Measurements from ENCODE around the gene DDX10.
"Not testable (repeated sequence)": the region's sequence is repeated elsewhere in the genome, so short reads cannot be mapped to it uniquely, and the experiment has no call there.

Gene DDX10

DNA sequence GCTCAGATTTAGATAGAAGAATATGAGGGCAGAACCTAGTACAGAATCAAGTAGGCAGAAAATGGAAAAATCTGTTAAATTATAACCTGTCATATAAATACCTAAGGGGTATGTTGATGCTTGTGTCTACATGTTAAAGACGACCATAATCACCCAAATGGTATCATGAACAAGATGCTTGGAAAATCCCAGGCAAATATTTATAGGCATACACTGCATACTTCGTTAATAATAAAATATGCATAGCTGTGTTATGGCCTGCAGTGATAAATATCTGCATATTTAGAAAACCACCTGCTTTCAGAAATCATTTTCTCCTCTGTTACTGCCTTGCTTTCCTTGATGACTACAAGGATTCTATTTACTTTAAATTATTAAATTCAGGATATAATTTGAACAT is 18.9 kb upstream of the DDX10 start:
- H3K27ac ChIP-seq = no peak overlapping the region
- intact Hi-C loops (cut with DNase I; ENCODE audit: low total_unique reads) = no loop called here
- H3K4me3 ChIP-seq = no peak overlapping the region
- H3K27me3 ChIP-seq = no peaks in the 10 kb centered on the region
- DNase-seq = no peak
- no peak for TF ChIP-seq CTCF (IDR thresholded peaks at IDR 0.05)
- no peaks in the 10 kb centered on the region for H3K36me3 ChIP-seq
- no peaks in the 10 kb centered on the region for H3K9me3 ChIP-seq
- H3K4me1 ChIP-seq = peaks cover 0 to 12% (median 7%) of the 10 kb centered on the region in 4 donors

GRCh38 chr11:108647387-108647700 is 17.5 kb upstream of the DDX10 start:
- intact Hi-C loops (cut with DNase I; ENCODE audit: low total_unique reads) = no loop called here
- no peak overlapping the region for H3K4me3 ChIP-seq
- H3K9me3 ChIP-seq = no peaks in the 10 kb centered on the region
- H3K27ac ChIP-seq = no peak overlapping the region
- H3K4me1 ChIP-seq = peaks cover 0 to 12% (median 7%) of the 10 kb centered on the region in 4 donors
- no peak for DNase-seq
- H3K36me3 ChIP-seq = no peaks in the 10 kb centered on the region
- TF ChIP-seq CTCF (IDR thresholded peaks at IDR 0.05) = no peak
- no peaks in the 10 kb centered on the region for H3K27me3 ChIP-seq

DNA sequence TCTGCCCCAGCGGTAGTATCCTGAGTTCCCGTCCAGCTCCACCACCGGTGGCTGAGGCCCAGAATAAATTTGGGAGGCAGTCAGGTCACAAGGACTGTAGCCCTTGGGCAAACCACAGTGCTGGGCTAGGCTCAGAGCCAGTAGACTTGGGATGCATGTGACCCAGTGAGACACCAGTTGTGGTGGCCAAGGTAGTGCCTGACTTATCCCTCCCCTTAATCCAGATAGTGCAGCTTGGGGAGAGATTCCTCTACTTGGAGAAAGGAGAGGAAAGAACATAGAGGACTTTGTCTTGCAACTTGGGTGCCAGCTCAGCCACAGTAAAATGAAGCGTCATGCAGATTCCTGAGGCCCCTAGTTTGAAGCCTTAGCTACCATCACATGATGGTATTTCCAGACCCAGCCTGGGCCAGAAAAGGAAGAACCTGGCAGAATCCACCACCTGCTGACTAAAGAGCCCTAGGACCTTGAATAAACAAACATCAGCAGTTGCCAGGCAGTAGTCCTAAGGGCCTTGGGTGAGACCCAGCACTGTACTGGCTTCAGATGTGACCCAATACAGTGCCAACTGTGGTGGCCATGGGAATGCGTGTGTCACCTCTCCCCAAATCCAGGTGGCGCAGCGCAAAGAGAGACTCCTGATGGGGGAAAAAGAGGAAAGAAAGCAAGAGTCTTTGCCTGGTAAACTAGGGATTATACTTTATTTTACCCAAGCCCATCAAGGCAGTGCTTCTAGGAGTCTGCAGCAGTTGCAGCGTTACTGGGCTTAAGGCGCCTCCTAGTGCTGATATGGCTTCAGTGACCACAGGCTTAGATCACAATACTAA is 17.0 kb upstream of the DDX10 start:
- Histone ChIP-seq H3K27me3 (no peaks in the 10 kb centered on the region), H3K9me3 (no peaks in the 10 kb centered on the region), H3K4me3 (no peak overlapping the region), H3K36me3 (no peaks in the 10 kb centered on the region), H3K4me1 (peaks cover 0 to 12% (median 7%) of the 10 kb centered on the region in 4 donors), H3K27ac (peak overlapping the region in 1 of 2 donors; percentile 38)
- peak; percentile 62 to 85 for DNase-seq
- intact Hi-C loops (cut with DNase I; ENCODE audit: low total_unique reads) = no loop called here
- TF ChIP-seq CTCF (IDR thresholded peaks at IDR 0.05) = peak; percentile 55 to 62

DNA sequence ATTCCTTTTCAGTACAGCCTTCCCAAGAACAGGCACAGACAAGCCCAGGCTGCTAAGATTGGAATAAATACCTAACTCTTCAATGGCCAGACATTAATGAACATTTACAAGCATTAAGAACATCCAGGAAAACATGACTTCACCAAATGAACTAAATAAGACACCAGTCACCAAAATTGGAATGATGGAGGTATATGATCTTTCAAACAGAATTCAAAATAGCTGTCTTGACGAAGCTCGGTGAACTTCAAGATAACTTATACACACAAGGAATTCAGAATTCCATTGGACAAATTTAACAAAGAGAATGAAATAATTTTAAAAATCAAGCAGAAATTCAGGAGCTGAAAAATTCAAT is 16.4 kb upstream of the DDX10 start:
- DNase-seq = no peak
- H3K4me1 ChIP-seq = peaks cover 0 to 12% (median 7%) of the 10 kb centered on the region in 4 donors
- no peak overlapping the region for H3K4me3 ChIP-seq
- no peaks in the 10 kb centered on the region for H3K27me3 ChIP-seq
- H3K9me3 ChIP-seq = no peaks in the 10 kb centered on the region
- no peaks in the 10 kb centered on the region for H3K36me3 ChIP-seq
- intact Hi-C loops (cut with DNase I; ENCODE audit: low total_unique reads) = no loop called here
- peak overlapping the region in 1 of 2 donors; percentile 38 for H3K27ac ChIP-seq
- TF ChIP-seq CTCF (IDR thresholded peaks at IDR 0.05) = no peak

DNA sequence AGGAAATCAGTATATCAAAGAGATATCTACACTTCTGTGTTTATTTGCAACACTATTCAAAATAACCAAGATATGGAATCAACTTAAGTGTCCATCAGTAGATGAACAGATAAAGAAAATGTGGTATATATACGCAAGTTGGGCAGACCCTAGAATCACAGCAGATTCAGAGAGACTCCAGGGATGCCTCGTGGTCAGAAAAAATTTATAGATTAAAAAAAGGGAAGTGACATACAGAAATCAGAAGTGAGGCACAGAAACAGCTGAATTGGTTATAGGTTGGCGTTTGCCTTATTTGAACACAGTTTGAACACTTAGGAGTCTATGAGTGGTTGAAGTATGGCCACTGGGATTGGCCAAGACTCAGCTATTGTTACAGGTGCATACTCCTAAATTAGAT is 10.8 kb upstream of the DDX10 start:
- H3K9me3 ChIP-seq; H3K36me3 ChIP-seq; H3K27ac ChIP-seq; H3K27me3 ChIP-seq; H3K4me3 ChIP-seq; intact Hi-C loops (cut with DNase I; ENCODE audit: low total_unique reads); H3K4me1 ChIP-seq; DNase-seq: not testable (repeated sequence)

DNA sequence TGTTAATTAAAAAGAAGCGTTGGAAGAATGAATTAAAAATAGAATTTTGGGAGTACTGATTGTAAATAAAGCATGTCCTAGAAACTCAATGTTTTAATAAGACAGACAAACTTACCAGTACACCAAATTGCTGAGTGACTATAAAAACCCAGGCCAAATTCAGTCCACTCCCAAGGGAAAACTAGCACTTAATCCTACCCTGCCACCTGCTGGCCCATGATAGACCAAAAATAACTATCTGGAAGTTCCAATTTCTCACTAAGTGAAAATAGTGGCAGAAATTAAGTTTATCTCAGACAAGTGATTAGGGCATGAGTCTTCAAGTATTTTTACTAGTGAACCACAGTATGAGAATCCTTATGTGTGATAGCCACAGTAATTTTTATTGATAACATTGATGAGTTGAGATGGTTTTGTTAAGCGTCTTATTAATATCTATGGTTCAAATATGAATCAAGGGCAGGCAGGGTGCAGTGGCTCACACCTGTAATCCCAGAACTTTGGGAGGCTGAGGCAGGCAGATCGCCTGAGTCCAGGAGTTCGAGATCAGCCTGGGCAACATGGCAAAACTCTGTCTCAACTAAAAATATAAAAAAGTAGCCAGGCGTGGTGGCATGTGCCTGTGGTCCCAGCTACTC is 9.8 kb upstream of the DDX10 start:
- no peak overlapping the region for H3K27ac ChIP-seq
- TF ChIP-seq CTCF (IDR thresholded peaks at IDR 0.05) = peak; percentile 33 to 37
- DNase-seq = no peak
- H3K27me3 ChIP-seq = no peaks in the 10 kb centered on the region
- no peaks in the 10 kb centered on the region for H3K4me1 ChIP-seq
- no peak overlapping the region for H3K4me3 ChIP-seq
- no peaks in the 10 kb centered on the region for H3K9me3 ChIP-seq
- no peaks in the 10 kb centered on the region for H3K36me3 ChIP-seq
- intact Hi-C loops (cut with DNase I; ENCODE audit: low total_unique reads) = no loop called here
